Fibroblast of lung (primary cell): ENCODE results near the gene RIMS1. TPM values are rescaled to one million over a fixed set of nuclear protein-coding genes. Genes with fewer than 3 reads are reported as not detected.

Source experiments
- DNase-seq, 2 donors: peaks; one replicate each; pipeline versions ENCODE4 v3.0.0 to v3.0.0-alpha.2; 2010; ENCODE audit warnings: low read depth in 2 of 2
- H2AFZ ChIP-seq: 2 replicates; pipeline ENCODE4 v1.5.1; 2012; ENCODE audit warnings: low read length, control low read depth, inconsistent platforms
- H3K27ac ChIP-seq: 2 replicates; pipeline ENCODE4 v1.5.1; 2011; ENCODE audit warnings: low read length, control low read depth; ENCODE audit not compliant: insufficient read depth
- H3K27me3 ChIP-seq: 2 replicates; pipeline ENCODE4 v1.5.1; 2011; ENCODE audit warnings: mild to moderate bottlenecking, low read length; ENCODE audit not compliant: control insufficient read depth, insufficient read depth
- H3K36me3 ChIP-seq: 2 replicates; pipeline ENCODE4 v1.5.1; 2011; ENCODE audit warnings: low read length; ENCODE audit not compliant: control insufficient read depth, insufficient read depth
- H3K4me1 ChIP-seq: 2 replicates; pipeline ENCODE4 v1.5.1; 2011; ENCODE audit warnings: low read length; ENCODE audit not compliant: control insufficient read depth, insufficient read depth; ENCODE audit errors: extremely low read depth
- H3K4me2 ChIP-seq: 2 replicates; pipeline ENCODE4 v1.5.1; 2011; ENCODE audit warnings: low read length, control low read depth; ENCODE audit not compliant: insufficient read depth; ENCODE audit errors: extremely low read depth
- H3K4me3 ChIP-seq, 4 experiments: fragments of 200-600 bp in 1 of 4; sonication (generic) in 1 of 4; replicated peaks in 1 of 4; 2 replicates each; pipeline ENCODE4 v1.5.1; 2011 to 2016; ENCODE audit warnings: low read length in 4 of 4, low read depth in 3 of 4, mild to moderate bottlenecking in 3 of 4, control low read depth in 2 of 4, inconsistent platforms in 1 of 4, mixed read lengths in 1 of 4; ENCODE audit not compliant: insufficient read depth in 1 of 4; ENCODE audit errors: control extremely low read depth in 1 of 4
- H3K79me2 ChIP-seq: 2 replicates; pipeline ENCODE4 v1.5.1; 2012; ENCODE audit warnings: mild to moderate bottlenecking, low read length, inconsistent platforms; ENCODE audit not compliant: control insufficient read depth, insufficient read depth
- H3K9ac ChIP-seq: 2 replicates; pipeline ENCODE4 v1.5.1; 2011; ENCODE audit warnings: mild to moderate bottlenecking, low read length, control low read depth; ENCODE audit not compliant: insufficient read depth
- H3K9me3 ChIP-seq: 2 replicates; pipeline ENCODE4 v1.5.1; 2012; ENCODE audit warnings: low read depth, low read length; ENCODE audit not compliant: control insufficient read depth, insufficient read depth
- H4K20me1 ChIP-seq: 2 replicates; pipeline ENCODE4 v1.5.1; 2011; ENCODE audit warnings: low read length; ENCODE audit not compliant: control insufficient read depth, insufficient read depth; ENCODE audit errors: extremely low read depth
- EZH2 ChIP-seq: IDR thresholded peaks from 2 replicates; pipeline ENCODE4 v1.5.1; 2012; ENCODE audit warnings: low read length, control low read depth, mild to moderate bottlenecking; ENCODE audit errors: missing control alignments
- polyA plus RNA-seq, 2 donors: library from polyadenylated mRNA; depleted of rRNA in 1 of 2; stranded (reverse) in 1 of 2; unstranded in 1 of 2; fragments of >200 nt; gene quantifications; 2 replicates each; pipeline ENCODE4 v1.2.1, GENCODE V29; 2011 to 2012; ENCODE audit warnings: missing spikeins in 1 of 2
- total RNA-seq: library from RNA; depleted of rRNA; stranded (reverse); fragments of >200 nt; gene quantifications from 2 replicates; pipeline ENCODE4 v1.2.1, GENCODE V29; 2014
- TF ChIP-seq, protein P1 (sequence below), 2 donors: IDR thresholded peaks in 1 of 2; conservative IDR thresholded peaks in 1 of 2; 1 replicate in 1 of 2; 2 replicates in 1 of 2; pipeline ENCODE4 v1.5.1; 2011 to 2012; ENCODE audit warnings: low read length in 2 of 2, control low read depth in 1 of 2, inconsistent platforms in 1 of 2, low read depth in 1 of 2, mild to moderate bottlenecking in 1 of 2

The RIMS1 gene
- total and polyA plus RNA-seq, 2 donors (not counting 1 experiment from before 2014, with no cell fraction given) = 1.1 to 2.3 TPM

DNA sequence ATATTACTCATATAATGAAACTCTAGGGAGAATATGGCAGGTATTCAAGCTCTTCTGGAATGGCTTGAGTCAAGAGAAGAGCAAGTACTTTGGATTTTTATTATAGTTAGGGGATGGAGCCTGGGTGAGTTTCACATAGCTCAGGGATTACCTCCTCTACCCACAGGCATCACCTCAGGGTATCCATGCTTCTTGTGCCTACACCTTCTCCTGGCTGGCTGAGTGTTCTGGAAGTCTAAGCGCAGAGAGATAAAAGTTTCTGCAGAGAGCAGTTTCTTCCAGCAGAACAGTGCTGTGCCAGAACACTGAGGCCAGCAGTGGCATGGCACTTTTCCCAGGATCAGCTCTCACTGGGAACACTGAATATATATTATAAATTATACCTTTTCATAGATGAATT lies 535.8 kb downstream of the RIMS1 start:
- peak in 1 of 2 donors; percentile 78 for DNase-seq
- Histone ChIP-seq H3K9me3 (no peaks in the 10 kb centered on the region), H3K4me3 (no peak overlapping the region), H3K27me3 (no peaks in the 10 kb centered on the region), H3K27ac (no peak overlapping the region), H3K4me2 (no peak overlapping the region), H3K4me1 (peaks cover 7% of the 10 kb centered on the region), H3K9ac (no peak overlapping the region), H4K20me1 (no peaks in the 10 kb centered on the region), H3K79me2 (no peaks in the 10 kb centered on the region), H2AFZ (no peak overlapping the region), H3K36me3 (no peaks in the 10 kb centered on the region)
- TF ChIP-seq, protein P1, sequence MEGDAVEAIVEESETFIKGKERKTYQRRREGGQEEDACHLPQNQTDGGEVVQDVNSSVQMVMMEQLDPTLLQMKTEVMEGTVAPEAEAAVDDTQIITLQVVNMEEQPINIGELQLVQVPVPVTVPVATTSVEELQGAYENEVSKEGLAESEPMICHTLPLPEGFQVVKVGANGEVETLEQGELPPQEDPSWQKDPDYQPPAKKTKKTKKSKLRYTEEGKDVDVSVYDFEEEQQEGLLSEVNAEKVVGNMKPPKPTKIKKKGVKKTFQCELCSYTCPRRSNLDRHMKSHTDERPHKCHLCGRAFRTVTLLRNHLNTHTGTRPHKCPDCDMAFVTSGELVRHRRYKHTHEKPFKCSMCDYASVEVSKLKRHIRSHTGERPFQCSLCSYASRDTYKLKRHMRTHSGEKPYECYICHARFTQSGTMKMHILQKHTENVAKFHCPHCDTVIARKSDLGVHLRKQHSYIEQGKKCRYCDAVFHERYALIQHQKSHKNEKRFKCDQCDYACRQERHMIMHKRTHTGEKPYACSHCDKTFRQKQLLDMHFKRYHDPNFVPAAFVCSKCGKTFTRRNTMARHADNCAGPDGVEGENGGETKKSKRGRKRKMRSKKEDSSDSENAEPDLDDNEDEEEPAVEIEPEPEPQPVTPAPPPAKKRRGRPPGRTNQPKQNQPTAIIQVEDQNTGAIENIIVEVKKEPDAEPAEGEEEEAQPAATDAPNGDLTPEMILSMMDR (conservative IDR thresholded peaks at IDR 0.05 in 1 of 2, IDR thresholded peaks at IDR 0.05 in 1 of 2; ENCODE audit: low read depth in 1 of 2, low read length in 2 of 2) = no peak
- no peak for TF ChIP-seq EZH2

DNA sequence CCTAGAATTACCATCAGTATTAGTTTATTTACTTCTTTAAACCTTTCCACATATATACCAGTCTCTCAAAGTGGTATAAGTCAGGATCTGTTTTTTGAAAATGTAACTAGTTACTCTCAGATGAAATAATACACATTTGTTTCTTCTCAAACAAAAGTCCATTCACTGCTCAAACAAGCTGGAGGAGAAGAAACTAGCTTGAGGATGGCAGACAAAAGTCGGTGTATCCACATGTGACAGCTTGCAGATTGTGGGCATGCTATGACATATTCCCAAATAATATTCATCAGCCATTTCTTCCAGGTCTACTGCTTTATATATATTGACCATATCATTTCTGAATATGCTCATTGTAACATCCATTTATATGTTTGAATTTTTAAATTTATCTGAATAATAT lies 538.1 kb downstream of the RIMS1 start:
- peaks cover 7% of the 10 kb centered on the region for H3K4me1 ChIP-seq

DNA sequence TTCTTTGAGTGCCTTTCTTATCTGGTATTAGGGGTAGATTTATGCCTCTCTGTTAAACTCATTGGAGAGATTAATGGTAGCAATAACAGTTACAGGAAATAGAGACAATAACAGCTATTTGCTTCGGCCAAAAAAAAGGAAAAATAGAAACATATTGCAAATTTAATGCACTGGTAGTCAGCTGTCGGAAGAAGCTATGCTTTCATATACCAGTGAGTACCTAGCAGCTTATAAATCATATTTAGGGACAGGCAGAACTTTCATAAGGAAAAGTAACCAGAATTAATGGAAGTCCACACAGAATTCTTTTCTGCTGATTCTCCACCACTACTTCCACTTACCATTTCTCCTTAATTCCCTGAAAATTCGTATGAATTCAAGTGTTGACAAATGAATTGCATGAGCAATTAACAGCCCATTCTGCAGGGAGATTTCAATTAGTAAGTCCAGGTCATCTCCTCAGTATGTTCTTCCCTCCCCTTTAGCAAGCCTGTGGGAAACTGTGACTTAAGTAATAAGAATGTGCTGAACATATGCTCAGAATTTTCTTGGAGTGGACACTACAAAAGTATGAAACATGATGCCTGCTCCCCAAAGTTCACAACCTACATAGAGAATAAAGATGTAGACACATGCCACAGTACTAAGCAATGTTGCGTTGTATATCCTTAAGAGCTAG lies 538.8 kb downstream of the RIMS1 start:
- no peaks in the 10 kb centered on the region for H3K79me2 ChIP-seq
- no peaks in the 10 kb centered on the region for H3K9me3 ChIP-seq
- H3K4me2 ChIP-seq = no peak overlapping the region
- no peak overlapping the region for H3K4me3 ChIP-seq
- TF ChIP-seq, protein P1 (conservative IDR thresholded peaks at IDR 0.05 in 1 of 2, IDR thresholded peaks at IDR 0.05 in 1 of 2; ENCODE audit: low read depth in 1 of 2, low read length in 2 of 2) = no peak
- no peak for TF ChIP-seq EZH2
- no peaks in the 10 kb centered on the region for H4K20me1 ChIP-seq
- H3K9ac ChIP-seq = no peak overlapping the region
- peaks cover 7% of the 10 kb centered on the region for H3K4me1 ChIP-seq
- H3K36me3 ChIP-seq = no peaks in the 10 kb centered on the region
- peak overlapping the region; percentile 18 for H3K27ac ChIP-seq
- no peaks in the 10 kb centered on the region for H3K27me3 ChIP-seq
- no peak overlapping the region for H2AFZ ChIP-seq
- peak; percentile 88 to 97 for DNase-seq

More for the DNA sequence above, 538.1 kb downstream of the RIMS1 start:
- Histone ChIP-seq H3K27ac (no peak overlapping the region), H3K9ac (no peak overlapping the region), H3K36me3 (no peaks in the 10 kb centered on the region), H3K4me3 (no peak overlapping the region), H3K9me3 (no peaks in the 10 kb centered on the region), H3K4me2 (peak overlapping the region; percentile 25), H4K20me1 (no peaks in the 10 kb centered on the region), H3K79me2 (no peaks in the 10 kb centered on the region), H3K27me3 (no peaks in the 10 kb centered on the region), H2AFZ (no peak overlapping the region)
- TF ChIP-seq EZH2 = no peak
- TF ChIP-seq, protein P1 (conservative IDR thresholded peaks at IDR 0.05 in 1 of 2, IDR thresholded peaks at IDR 0.05 in 1 of 2; ENCODE audit: low read depth in 1 of 2, low read length in 2 of 2) = no peak
- no peak for DNase-seq
